KBM-7 (cell line): ENCODE measurements around the gene LLPH.

Experiments
- DNase-seq: peaks from one replicate; pipeline ENCODE4 v3.0.0-alpha.2; 2015
- in situ Hi-C: fragments of 300-500 bp; cut with MboI; formaldehyde crosslinking; loops from 2 replicates; pipeline ENCODE4 v1.14.3; 2020; ENCODE audit warnings: low sequenced_read_pairs, low pct_unique_long_range_greater_than_20kb, mixed read lengths

The LLPH gene

GRCh38 chr12:66144791-66145754 lies 14.5 kb upstream of the LLPH start:
- in situ Hi-C loops, result loop anchor here (25.0 kb wide), 1 partner anchor 267 kb away; no protein-coding TSS in a partner anchor
- DNase-seq, result peak; percentile 86

GRCh38 chr12:66143868-66144267 lies 13.3 kb upstream of the LLPH start:
- no peak for DNase-seq
- in situ Hi-C loops, result loop anchor here (25.0 kb wide), 1 partner anchor 268 kb away; no protein-coding TSS in a partner anchor

GRCh38 chr12:66142826-66143225 lies 12.3 kb upstream of the LLPH start:
- DNase-seq, result no peak
- in situ Hi-C loops, result loop anchor here (25.0 kb wide), 1 partner anchor 269 kb away; no protein-coding TSS in a partner anchor

- in situ Hi-C loops, result loop anchor here (25.0 kb wide), 1 partner anchor 271 kb away; no protein-coding TSS in a partner anchor
Observed at GRCh38 chr12:66141299-66141698, 10.7 kb upstream of the LLPH start.

GRCh38 chr12:66140731-66141130 lies 10.2 kb upstream of the LLPH start:
- in situ Hi-C loops, result loop anchor here (25.0 kb wide), 1 partner anchor 272 kb away; no protein-coding TSS in a partner anchor
- DNase-seq, result peak; percentile 30

More at GRCh38 chr12:66141299-66141698, 10.7 kb upstream of the LLPH start:
- no peak for DNase-seq

- DNase-seq, result no peak
- in situ Hi-C loops, result loop anchor here (25.0 kb wide), 1 partner anchor 273 kb away; no protein-coding TSS in a partner anchor
Observed at GRCh38 chr12:66139328-66139727, 8.8 kb upstream of the LLPH start.

- in situ Hi-C loops, result loop anchor here (25.0 kb wide), 1 partner anchor 274 kb away; no protein-coding TSS in a partner anchor
Observed at GRCh38 chr12:66137937-66138336, 7.4 kb upstream of the LLPH start.

GRCh38 chr12:66132408-66132807 lies 1.9 kb upstream of the LLPH start:
- in situ Hi-C loops, result loop anchor here (25.0 kb wide), 1 partner anchor 280 kb away; no protein-coding TSS in a partner anchor
- DNase-seq, result no peak

More at GRCh38 chr12:66137937-66138336, 7.4 kb upstream of the LLPH start:
- no peak for DNase-seq

GRCh38 chr12:66131067-66131688 lies 628 bp upstream of the LLPH start:
- DNase-seq, result no peak
- in situ Hi-C loops, result loop anchor here (25.0 kb wide), 1 partner anchor 281 kb away; no protein-coding TSS in a partner anchor

GRCh38 chr12:66129934-66130266 lies 650 bp downstream of the LLPH start:
- DNase-seq, result no peak
- in situ Hi-C loops, result loop anchor here (25.0 kb wide), 1 partner anchor 282 kb away; no protein-coding TSS in a partner anchor

- in situ Hi-C loops, result loop anchor here (25.0 kb wide), 1 partner anchor 285 kb away; no protein-coding TSS in a partner anchor
Observed at GRCh38 chr12:66127650-66128049, 2.9 kb downstream of the LLPH start.

GRCh38 chr12:66120477-66120876 lies 10.1 kb downstream of the LLPH start:
- in situ Hi-C loops, result no loop called here
- no peak for DNase-seq

More at GRCh38 chr12:66127650-66128049, 2.9 kb downstream of the LLPH start:
- DNase-seq, result no peak

GRCh38 chr12:66119870-66120241 lies 10.7 kb downstream of the LLPH start:
- in situ Hi-C loops, result no loop called here

GRCh38 chr12:66119229-66119869 lies 11.2 kb downstream of the LLPH start:
- in situ Hi-C loops, result no loop called here
- DNase-seq, result no peak

More at GRCh38 chr12:66119870-66120241, 10.7 kb downstream of the LLPH start:
- DNase-seq, result peak; percentile 37

- in situ Hi-C loops, result no loop called here
- DNase-seq, result no peak
Observed at GRCh38 chr12:66118240-66118891, 12.2 kb downstream of the LLPH start.

GRCh38 chr12:66117242-66117641 lies 13.3 kb downstream of the LLPH start:
- DNase-seq, result no peak
- in situ Hi-C loops, result no loop called here

GRCh38 chr12:66115071-66115600 lies 15.4 kb downstream of the LLPH start:
- in situ Hi-C loops, result no loop called here
- DNase-seq, result no peak

- in situ Hi-C loops, result no loop called here
- no peak for DNase-seq
Observed at GRCh38 chr12:66113471-66113870, 17.1 kb downstream of the LLPH start.
